A172 (cell line): Measurements from ENCODE around the gene CSTB. TPM values are rescaled to one million over a fixed set of nuclear protein-coding genes. Genes with fewer than 3 reads are reported as not detected.

Experiments used
- DNase-seq: peaks from one replicate; pipeline ENCODE4 v3.0.0-alpha.2; 2015; ENCODE audit warnings: low spot score
- total RNA-seq: library from RNA; depleted of rRNA; stranded (reverse); fragments of >200 nt; shearing (Covaris generic); gene quantifications from 2 replicates; pipeline ENCODE4 v1.2.3, GENCODE V29; 2014

CSTB gene
- total RNA-seq, 1 experiment from 2014 or later = 145 TPM

GRCh38 chr21:43810505-43811261 is 34.6 kb upstream of the CSTB start:
- peak; percentile 69 for DNase-seq

GRCh38 chr21:43809853-43810504 is 33.9 kb upstream of the CSTB start:
- no peak for DNase-seq

GRCh38 chr21:43809346-43809799 is 33.3 kb upstream of the CSTB start:
- no peak for DNase-seq

- DNase-seq = no peak
Measured at GRCh38 chr21:43808832-43809251, 32.7 kb upstream of the CSTB start.

- DNase-seq = no peak
Measured at GRCh38 chr21:43808367-43808766, 32.3 kb upstream of the CSTB start.

GRCh38 chr21:43806017-43806710 is 30.1 kb upstream of the CSTB start:
- DNase-seq = no peak

- DNase-seq = no peak
Measured at GRCh38 chr21:43805275-43805800, 29.2 kb upstream of the CSTB start.

GRCh38 chr21:43803558-43804300 is 27.6 kb upstream of the CSTB start:
- no peak for DNase-seq

- DNase-seq = no peak
Measured at GRCh38 chr21:43802713-43803313, 26.7 kb upstream of the CSTB start.

- DNase-seq = no peak
Measured at GRCh38 chr21:43801006-43801783, 25.1 kb upstream of the CSTB start.

GRCh38 chr21:43800566-43800965 is 24.5 kb upstream of the CSTB start:
- no peak for DNase-seq

- DNase-seq = no peak
Measured at GRCh38 chr21:43800124-43800523, 24.0 kb upstream of the CSTB start.

- DNase-seq = no peak
Measured at GRCh38 chr21:43799301-43799840, 23.3 kb upstream of the CSTB start.

GRCh38 chr21:43797925-43798715 is 22.0 kb upstream of the CSTB start:
- no peak for DNase-seq

GRCh38 chr21:43797415-43797814 is 21.3 kb upstream of the CSTB start:
- no peak for DNase-seq

GRCh38 chr21:43794857-43795256 is 18.7 kb upstream of the CSTB start:
- DNase-seq = no peak

GRCh38 chr21:43794311-43794710 is 18.2 kb upstream of the CSTB start:
- no peak for DNase-seq

- no peak for DNase-seq
Measured at GRCh38 chr21:43793243-43793642, 17.1 kb upstream of the CSTB start.

GRCh38 chr21:43792406-43792805 is 16.3 kb upstream of the CSTB start:
- DNase-seq = no peak
